ENCODE measurements around the gene RBM23.

RBM23 gene

DNA sequence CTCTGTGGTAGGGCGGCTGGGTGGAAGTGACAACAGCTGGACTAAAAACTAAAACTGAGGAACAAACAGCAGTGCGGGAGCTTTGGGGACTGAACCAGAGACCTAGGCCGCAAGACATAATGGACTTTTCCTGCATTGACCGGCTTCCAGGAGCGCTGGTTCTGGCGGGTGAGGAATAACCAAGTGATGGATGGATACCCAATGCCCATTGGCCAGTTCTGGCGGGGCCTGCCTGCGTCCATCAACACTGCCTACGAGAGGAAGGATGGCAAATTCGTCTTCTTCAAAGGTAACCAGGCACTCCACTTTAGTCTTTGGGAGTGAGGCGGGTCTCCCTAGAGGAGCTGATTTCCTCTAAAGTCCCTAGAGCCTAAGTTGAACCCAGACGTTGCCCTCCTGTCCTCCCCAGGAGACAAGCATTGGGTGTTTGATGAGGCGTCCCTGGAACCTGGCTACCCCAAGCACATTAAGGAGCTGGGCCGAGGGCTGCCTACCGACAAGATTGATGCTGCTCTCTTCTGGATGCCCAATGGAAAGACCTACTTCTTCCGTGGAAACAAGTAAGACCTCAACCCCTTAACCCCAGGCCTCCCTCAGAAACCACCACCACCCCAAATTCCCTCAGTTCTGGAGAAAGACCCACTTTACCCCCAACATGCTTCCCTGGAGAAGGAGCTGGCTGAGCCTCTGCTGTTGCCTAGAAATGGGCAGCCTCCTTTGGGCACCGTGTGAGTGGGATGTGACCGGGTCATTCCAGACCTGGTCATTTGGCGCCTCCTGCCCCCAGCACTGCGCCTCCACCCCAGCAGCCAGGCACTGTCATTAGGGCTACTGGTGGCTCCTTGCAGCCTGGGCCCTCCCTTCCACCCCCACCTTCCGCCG is 74.5 kb downstream of the RBM23 start:
- DNase-seq (ENCODE audit: low read depth in 2 of 3, low spot score in 2 of 3): no peak
